Endometrial microvascular endothelial cells (primary cell): ENCODE data around the gene LSM14A. TPM values are rescaled to one million over a fixed set of nuclear protein-coding genes. Genes with fewer than 3 reads are reported as not detected.
"Not testable (repeated sequence)": the region's sequence is repeated elsewhere in the genome, so short reads cannot be mapped to it uniquely, and the experiment has no call there.

Source experiments
- in situ Hi-C: cut with HindIII; loops from 2 replicates; pipeline ENCODE4 v1.10.0; 2017; ENCODE audit warnings: low sequenced_read_pairs, low pct_unique_long_range_greater_than_20kb; ENCODE audit errors: inconsistent ontology term
- total RNA-seq: library from RNA; depleted of rRNA; stranded (reverse); fragments of >200 nt; gene quantifications from one replicate; pipeline ENCODE4 v1.2.3, GENCODE V29; 2015; ENCODE audit errors: inconsistent ontology term

Gene LSM14A
- total RNA-seq, 1 donor from 2014 or later = 85.3 TPM

- in situ Hi-C loops = no loop called here
Observed at GRCh38 chr19:34154401-34154800, 17.9 kb upstream of the LSM14A start.

- in situ Hi-C loops = no loop called here
Observed at GRCh38 chr19:34155686-34156085, 16.6 kb upstream of the LSM14A start.

- in situ Hi-C loops = not testable (repeated sequence)
Observed at GRCh38 chr19:34158966-34159365, 13.3 kb upstream of the LSM14A start.

DNA sequence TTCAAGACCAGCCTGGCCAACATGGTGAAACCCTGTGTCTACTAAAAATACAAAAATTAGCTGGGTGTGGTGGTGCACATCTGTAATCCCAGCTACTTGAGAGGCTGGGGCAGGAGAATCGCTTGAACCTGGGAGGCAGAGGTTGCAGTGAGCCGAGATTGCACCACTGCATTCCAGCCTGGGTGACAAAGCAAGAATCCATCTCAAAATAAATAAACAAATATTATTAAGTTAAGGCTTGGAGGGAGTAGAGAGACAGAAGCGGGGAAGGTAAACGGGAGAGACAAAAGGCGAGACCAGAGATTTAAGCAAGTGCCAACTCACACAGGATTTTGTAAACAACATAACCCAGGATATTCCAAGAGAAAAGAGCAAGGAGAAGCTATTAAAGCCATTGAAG lies 12.8 kb upstream of the LSM14A start:
- in situ Hi-C loops = not testable (repeated sequence)

DNA sequence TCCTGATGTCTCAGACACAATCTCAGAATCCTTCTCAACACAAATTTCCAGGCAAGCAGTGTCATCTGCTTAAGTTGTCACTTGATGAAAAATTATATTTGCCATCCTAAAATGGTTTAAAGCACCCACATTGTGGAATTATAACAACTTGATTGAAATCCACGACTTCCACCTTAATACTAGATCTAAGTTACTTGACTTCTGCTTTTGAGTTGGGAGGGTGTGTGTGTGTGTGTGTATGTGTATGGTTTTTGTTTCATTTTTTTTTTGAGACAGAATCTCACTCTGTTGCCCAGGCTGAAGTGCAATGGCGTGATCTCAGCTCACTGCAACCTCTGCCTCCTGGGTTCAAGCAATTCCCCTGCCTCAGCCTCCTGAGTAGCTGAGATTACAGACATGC lies 10.4 kb upstream of the LSM14A start:
- in situ Hi-C loops = not testable (repeated sequence)

DNA sequence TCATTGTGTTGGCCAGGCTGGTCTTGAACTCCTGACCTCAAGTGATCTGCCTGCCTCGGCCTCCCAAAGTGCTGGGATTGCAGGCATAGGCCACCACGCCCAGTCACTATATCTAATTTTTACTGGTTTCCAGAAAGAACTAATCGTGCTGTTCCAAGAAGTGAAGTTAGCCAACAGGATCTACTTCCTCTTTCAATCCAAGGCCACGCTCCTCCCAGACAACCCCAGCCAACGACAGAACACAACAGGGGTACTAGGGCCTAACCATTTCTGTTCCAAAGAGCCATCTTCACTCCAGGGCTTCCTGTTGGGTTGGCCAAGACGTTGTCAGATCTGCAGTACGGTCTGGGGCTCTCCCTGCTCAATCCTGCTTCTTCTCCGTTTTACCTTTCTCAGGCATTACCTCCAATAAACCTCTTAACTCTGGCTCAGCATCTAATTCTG lies 7.0 kb upstream of the LSM14A start:
- in situ Hi-C loops = no loop called here

- in situ Hi-C loops = not testable (repeated sequence)
Observed at GRCh38 chr19:34169475-34170199, 2.7 kb upstream of the LSM14A start.

DNA sequence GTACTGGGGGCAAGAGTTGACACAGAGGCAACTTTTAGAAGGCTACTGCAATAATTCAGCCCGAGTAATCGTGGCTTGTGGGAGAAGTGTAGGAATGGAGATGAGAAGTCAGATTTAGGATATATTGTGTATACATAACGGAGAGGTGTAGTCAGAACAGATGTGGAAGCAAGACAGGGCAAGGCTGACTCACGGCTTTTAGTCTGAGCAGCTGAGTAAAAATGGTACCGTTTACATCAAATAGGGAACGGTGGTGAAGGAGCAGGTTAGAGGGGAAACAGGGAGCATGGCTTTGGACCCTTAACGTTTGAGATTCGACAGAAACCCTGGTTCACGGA lies 796 bp upstream of the LSM14A start:
- in situ Hi-C loops = no loop called here

DNA sequence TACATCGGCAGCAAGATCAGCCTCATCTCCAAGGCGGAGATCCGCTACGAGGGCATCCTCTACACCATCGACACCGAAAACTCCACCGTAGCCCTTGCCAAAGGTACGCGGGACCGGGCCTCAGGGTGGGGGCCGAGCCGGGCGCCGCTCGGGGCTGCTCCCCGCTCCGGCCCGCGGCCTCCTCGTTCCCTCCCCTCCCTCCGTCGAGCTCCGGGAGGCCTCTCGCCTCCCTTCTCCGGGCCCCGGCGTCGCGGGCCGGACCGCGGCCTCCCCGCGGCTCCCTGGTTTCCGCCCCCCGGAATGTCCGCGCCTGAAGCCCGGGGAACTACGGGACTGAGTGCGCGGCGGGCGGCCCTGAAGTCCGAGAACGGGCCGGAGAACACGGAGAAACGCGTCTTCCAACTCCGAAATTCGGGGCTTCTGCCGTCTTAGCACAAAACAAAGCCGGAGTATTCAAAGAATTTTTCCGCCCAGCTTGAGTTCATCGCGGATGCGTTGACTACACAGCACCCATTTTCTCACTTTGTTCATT lies 423 bp downstream of the LSM14A start:
- in situ Hi-C loops = no loop called here

- in situ Hi-C loops = no loop called here
Observed at GRCh38 chr19:34173193-34173956, 1.1 kb downstream of the LSM14A start.

GRCh38 chr19:34175173-34175572 lies 2.9 kb downstream of the LSM14A start:
- in situ Hi-C loops = not testable (repeated sequence)

DNA sequence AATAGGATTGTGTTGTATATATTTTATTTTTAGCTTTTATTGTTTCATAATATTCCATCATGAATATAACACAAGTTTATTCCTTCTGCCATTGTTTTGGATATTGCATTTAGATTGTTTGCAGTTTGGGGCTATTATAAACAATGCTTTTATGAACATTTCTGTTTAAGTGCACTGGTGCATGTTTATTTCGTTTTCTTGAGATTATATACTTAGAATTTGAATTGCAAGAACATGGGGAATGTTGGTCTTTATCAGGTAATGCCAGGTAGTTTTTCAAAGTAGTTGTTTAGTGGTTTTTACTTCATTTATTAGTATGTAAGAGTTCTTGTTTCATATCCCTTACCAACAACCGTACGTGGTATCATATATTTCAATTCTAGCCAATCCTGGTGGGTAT lies 4.3 kb downstream of the LSM14A start:
- in situ Hi-C loops = no loop called here

- in situ Hi-C loops = no loop called here
Observed at GRCh38 chr19:34178274-34178610, 5.9 kb downstream of the LSM14A start.

GRCh38 chr19:34179066-34179465 lies 6.8 kb downstream of the LSM14A start:
- in situ Hi-C loops = no loop called here

DNA sequence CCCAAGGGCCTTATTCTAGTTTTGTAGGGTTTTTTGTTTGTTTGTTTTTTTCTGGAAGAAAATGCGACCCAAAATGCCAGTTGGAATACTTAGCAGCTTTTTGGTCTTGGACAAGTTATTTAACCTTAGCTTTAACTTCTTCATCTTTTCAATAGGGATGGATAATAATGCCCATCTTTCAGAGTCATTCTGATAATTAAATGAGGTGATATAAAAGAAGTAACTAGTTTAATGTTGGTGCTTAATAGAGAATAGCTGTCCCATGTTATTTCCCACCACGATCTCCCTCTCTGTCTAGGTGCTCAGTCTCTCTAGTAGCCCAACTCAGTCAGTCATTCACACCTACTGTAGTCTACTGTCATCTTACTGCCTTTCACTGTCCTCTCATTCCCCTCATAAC lies 8.0 kb downstream of the LSM14A start:
- in situ Hi-C loops = no loop called here

DNA sequence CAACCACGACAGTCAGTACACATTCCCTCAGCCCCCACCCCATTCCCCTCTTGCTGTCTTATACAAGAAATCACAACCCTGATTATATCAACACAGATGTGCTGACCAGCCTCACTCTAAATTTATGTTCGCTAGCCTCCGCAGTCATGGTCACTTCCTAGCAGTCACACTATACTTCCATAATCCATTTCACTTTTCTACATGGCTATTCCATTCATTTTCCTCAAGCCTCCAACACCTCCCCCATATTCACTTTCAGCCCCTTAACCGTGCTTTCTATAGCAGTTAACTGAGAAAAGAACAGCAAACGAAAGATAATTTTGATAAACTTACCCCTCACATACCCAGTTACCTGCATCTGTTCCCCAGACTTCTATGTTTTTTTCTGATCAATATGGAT lies 8.4 kb downstream of the LSM14A start:
- in situ Hi-C loops = no loop called here

DNA sequence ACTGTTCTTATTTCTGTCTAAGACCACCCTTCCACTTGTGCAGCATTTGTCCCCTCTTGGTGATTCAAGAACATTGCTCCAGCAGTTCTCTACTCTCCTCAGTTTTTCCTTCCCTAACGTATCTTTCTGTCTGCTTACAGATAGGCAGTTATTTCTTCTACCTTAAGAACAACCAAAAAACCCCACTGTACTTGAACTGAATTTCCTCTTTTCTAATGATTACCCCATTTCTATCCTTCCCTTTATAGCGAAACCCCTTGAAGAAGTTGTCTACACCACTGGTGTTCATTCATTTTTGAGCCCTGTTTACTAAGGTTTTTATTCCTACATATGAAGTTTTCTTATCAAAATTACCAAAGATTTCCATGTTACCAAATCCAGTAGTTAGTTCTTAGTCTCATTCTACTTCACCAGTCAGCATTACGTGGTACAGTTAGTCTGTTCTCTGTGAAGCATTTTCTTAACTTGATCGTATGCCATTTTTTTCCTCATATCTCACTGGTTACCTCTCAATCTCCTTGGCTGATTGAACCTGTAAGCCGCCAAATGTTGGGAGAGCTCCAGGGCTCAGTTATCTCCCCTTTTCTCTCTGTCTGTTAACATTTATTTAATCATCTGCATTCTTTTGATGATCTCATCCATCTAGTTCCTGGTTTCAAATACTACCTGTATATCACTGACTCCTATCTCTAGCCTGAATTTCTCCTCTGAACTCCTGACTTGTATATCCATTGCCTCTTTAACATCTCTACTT lies 9.0 kb downstream of the LSM14A start:
- in situ Hi-C loops = no loop called here

DNA sequence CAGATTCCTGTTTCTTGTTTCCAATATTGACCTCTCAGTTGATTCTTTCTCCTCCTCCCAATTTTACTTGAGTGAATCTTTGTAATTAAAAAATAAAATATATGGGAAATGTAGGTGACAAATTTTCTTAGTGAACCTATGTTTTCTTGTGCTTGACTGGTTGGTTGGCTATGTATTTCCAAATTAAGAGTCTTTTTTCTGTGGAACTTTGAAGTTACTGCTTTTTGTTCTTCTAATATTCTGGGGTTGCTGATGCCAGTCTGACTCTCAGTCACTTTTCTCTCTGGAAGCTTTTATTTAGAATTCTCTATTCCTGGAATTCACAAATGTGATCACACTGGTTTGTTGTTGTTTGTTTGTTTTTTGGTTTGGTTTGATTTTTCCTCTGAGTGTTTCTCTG lies 9.8 kb downstream of the LSM14A start:
- in situ Hi-C loops = no loop called here

DNA sequence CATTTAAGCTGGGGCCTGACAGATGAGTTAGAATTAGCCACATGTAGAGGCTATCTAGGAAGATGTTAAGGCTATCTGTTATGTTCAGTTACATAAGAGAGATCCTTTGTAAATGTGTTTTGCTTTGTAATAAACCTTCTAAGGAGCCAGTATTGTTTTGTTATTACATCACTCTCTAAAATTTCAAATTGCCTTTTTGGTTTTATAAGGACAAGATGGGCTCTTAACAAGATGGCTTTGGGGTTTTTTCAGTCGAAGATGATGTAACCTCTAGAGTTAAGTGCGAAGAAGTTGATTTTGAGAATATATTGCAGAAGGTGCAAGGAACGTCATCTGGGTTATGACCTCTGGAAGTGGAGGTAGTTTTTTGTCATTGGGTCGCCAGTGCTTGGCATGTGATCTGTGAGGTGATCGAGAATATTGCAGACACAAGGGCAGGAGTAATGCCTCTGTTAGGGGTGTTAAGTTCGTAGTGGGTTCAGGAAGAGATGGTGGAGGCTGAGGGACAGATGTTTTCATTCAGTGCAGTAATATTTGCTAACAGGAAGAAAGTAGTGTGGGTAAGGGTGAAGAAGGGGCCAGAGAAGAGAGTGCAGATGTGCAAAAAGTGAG lies 12.7 kb downstream of the LSM14A start:
- in situ Hi-C loops = no loop called here
